ENCODE results near the gene GSTP1.
A peak's percentile ranks its signal among the peaks of the same experiment; 100 is the strongest.
"Not testable (repeated sequence)": the region's sequence is repeated elsewhere in the genome, so short reads cannot be mapped to it uniquely, and the experiment has no call there.

Gene GSTP1

GRCh38 chr11:67582011-67582410 is 1.6 kb upstream of the GSTP1 start:
- H3K4me3 ChIP-seq (ENCODE audit: low read depth, low read length): no peak overlapping the region
- TF ChIP-seq, protein P1, sequence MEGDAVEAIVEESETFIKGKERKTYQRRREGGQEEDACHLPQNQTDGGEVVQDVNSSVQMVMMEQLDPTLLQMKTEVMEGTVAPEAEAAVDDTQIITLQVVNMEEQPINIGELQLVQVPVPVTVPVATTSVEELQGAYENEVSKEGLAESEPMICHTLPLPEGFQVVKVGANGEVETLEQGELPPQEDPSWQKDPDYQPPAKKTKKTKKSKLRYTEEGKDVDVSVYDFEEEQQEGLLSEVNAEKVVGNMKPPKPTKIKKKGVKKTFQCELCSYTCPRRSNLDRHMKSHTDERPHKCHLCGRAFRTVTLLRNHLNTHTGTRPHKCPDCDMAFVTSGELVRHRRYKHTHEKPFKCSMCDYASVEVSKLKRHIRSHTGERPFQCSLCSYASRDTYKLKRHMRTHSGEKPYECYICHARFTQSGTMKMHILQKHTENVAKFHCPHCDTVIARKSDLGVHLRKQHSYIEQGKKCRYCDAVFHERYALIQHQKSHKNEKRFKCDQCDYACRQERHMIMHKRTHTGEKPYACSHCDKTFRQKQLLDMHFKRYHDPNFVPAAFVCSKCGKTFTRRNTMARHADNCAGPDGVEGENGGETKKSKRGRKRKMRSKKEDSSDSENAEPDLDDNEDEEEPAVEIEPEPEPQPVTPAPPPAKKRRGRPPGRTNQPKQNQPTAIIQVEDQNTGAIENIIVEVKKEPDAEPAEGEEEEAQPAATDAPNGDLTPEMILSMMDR (IDR thresholded peaks at IDR 0.05; ENCODE audit: low read depth, low read length): no peak

DNA sequence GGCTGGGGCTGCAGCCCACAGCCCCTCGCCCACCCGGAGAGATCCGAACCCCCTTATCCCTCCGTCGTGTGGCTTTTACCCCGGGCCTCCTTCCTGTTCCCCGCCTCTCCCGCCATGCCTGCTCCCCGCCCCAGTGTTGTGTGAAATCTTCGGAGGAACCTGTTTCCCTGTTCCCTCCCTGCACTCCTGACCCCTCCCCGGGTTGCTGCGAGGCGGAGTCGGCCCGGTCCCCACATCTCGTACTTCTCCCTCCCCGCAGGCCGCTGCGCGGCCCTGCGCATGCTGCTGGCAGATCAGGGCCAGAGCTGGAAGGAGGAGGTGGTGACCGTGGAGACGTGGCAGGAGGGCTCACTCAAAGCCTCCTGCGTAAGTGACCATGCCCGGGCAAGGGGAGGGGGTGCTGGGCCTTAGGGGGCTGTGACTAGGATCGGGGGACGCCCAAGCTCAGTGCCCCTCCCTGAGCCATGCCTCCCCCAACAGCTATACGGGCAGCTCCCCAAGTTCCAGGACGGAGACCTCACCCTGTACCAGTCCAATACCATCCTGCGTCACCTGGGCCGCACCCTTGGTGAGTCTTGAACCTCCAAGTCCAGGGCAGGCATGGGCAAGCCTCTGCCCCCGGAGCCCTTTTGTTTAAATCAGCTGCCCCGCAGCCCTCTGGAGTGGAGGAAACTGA is 731 bp downstream of the GSTP1 start:
- TF ChIP-seq, protein P1 (IDR thresholded peaks at IDR 0.05; ENCODE audit: low read depth, low read length): no peak
- peak overlapping the region; percentile 70 for H3K4me3 ChIP-seq (ENCODE audit: low read depth, low read length)

- peak overlapping the region; percentile 70 for H3K4me3 ChIP-seq (ENCODE audit: low read depth, low read length)
These were observed 1.6 kb downstream of the GSTP1 start for GRCh38 chr11:67584881-67585873.

DNA sequence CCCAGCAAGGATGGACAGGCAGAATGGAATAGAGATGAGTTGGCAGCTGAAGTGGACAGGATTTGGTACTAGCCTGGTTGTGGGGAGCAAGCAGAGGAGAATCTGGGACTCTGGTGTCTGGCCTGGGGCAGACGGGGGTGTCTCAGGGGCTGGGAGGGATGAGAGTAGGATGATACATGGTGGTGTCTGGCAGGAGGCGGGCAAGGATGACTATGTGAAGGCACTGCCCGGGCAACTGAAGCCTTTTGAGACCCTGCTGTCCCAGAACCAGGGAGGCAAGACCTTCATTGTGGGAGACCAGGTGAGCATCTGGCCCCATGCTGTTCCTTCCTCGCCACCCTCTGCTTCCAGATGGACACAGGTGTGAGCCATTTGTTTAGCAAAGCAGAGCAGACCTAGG is 2.3 kb downstream of the GSTP1 start:
- H3K4me3 ChIP-seq (ENCODE audit: low read depth, low read length): no peak overlapping the region
- TF ChIP-seq, protein P1 (IDR thresholded peaks at IDR 0.05; ENCODE audit: low read depth, low read length): no peak

More at GRCh38 chr11:67584881-67585873, 1.6 kb downstream of the GSTP1 start:
- TF ChIP-seq, protein P1 (IDR thresholded peaks at IDR 0.05; ENCODE audit: low read depth, low read length): no peak

- H3K4me3 ChIP-seq (ENCODE audit: low read depth, low read length): no peak overlapping the region
- TF ChIP-seq, protein P1 (IDR thresholded peaks at IDR 0.05; ENCODE audit: low read depth, low read length): no peak
These were observed 3.1 kb downstream of the GSTP1 start for GRCh38 chr11:67586568-67587250.

GRCh38 chr11:67588136-67588503 is 4.5 kb downstream of the GSTP1 start:
- H3K4me3 ChIP-seq (ENCODE audit: low read depth, low read length): no peak overlapping the region
- TF ChIP-seq, protein P1 (IDR thresholded peaks at IDR 0.05; ENCODE audit: low read depth, low read length): no peak

- not testable (repeated sequence) for H3K4me3 ChIP-seq (ENCODE audit: low read depth, low read length)
These were observed 5.3 kb downstream of the GSTP1 start for GRCh38 chr11:67588899-67589415.
